HCT116 (cell line): ENCODE results near the gene L1CAM. TPM values are rescaled to one million over a fixed set of nuclear protein-coding genes. Genes with fewer than 3 reads are reported as not detected.

ENCODE experiments used
- ATAC-seq: fragments of 200-7000 bp; cut with Tn5 transposase; 2 replicates; pipeline ENCODE4 v1.9.1; 2020; ENCODE audit warnings: mild to moderate bottlenecking, moderate library complexity
- BruUV-seq: library from RNA; stranded (reverse); fragments of 400-500 nt; replicated peaks from 2 replicates; lab custom pipeline; 2021; lab: Mats Ljungman, UMichigan
- CTCF ChIA-PET: fragments of 300-600 bp; sonication (Branson Sonifier 250); formaldehyde crosslinking; loops from one replicate; lab custom pipeline; 2021; ENCODE audit warnings: antibody characterized with exemption; lab: Charles Lee
- POLR2A ChIA-PET: fragments of 300-600, 350-600 bp; sonication (Branson Sonifier 250); formaldehyde crosslinking; loops from one replicate; lab custom pipeline; 2021; ENCODE audit warnings: antibody characterized with exemption; lab: Charles Lee
- RAD21 ChIA-PET, 2 experiments: fragments of 300-600 bp; sonication (Branson Sonifier 250); formaldehyde crosslinking; loops; one replicate each; lab custom pipeline; 2023; ENCODE audit warnings: low total read pairs in 2 of 2; ENCODE audit not compliant: uncharacterized antibody in 2 of 2, unreplicated experiment in 2 of 2, low non-redundant PET in 1 of 2; lab: Charles Lee
- DNase-seq: peaks from one replicate; pipeline ENCODE4 v3.0.0-alpha.2; 2010; ENCODE audit warnings: low read depth, low spot score
- H2AFZ ChIP-seq: fragments of 200-600 bp; shearing (Covaris generic), sonication (generic); 2 replicates; pipeline ENCODE4 v1.6.1; 2017; ENCODE audit warnings: low read depth, mixed run types, mixed read lengths, antibody characterized with exemption, low read length; ENCODE audit not compliant: poor library complexity, severe bottlenecking
- H3K27ac ChIP-seq: 2 replicates; pipeline ENCODE4 v1.5.1; 2012; ENCODE audit warnings: low read depth, low read length
- H3K27me3 ChIP-seq: fragments of 200-600 bp; sonication (generic); 2 replicates; pipeline ENCODE4 v1.6.1; 2016; ENCODE audit warnings: mixed run types, low read length, mixed read lengths; ENCODE audit not compliant: insufficient read depth
- H3K36me3 ChIP-seq, 2 experiments: fragments of 200-500 bp in 1 of 2; fragments of 200-600 bp in 1 of 2; sonication (Bioruptor generic) in 1 of 2; sonication (generic) in 1 of 2; 2 replicates each; pipeline versions ENCODE4 v1.5.1 to v1.6.1; 2014 to 2016; ENCODE audit warnings: low read length in 2 of 2, inconsistent platforms in 1 of 2, mixed read lengths in 1 of 2, mixed run types in 1 of 2; ENCODE audit not compliant: insufficient read depth in 2 of 2, control insufficient read depth in 1 of 2
- H3K4me1 ChIP-seq, 2 experiments: fragments of 200-600 bp in 1 of 2; sonication (generic) in 1 of 2; 2 replicates each; pipeline versions ENCODE4 v1.5.1 to v1.6.1; 2012 to 2017; ENCODE audit warnings: low read length in 2 of 2, inconsistent platforms in 1 of 2, mild to moderate bottlenecking in 1 of 2, mixed read lengths in 1 of 2, mixed run types in 1 of 2, moderate library complexity in 1 of 2; ENCODE audit not compliant: insufficient read depth in 2 of 2, control insufficient read depth in 1 of 2
- H3K4me2 ChIP-seq: fragments of 200-600 bp; sonication (generic); 2 replicates; pipeline ENCODE4 v1.6.1; 2017; ENCODE audit warnings: mixed run types, low read length, mixed read lengths
- H3K4me3 ChIP-seq, 2 experiments: fragments of 200-600 bp in 1 of 2; sonication (generic) in 1 of 2; replicated peaks in 1 of 2; 2 replicates each; pipeline ENCODE4 v1.5.1; 2011 to 2016; ENCODE audit warnings: low read length in 2 of 2, control low read depth in 1 of 2, low read depth in 1 of 2, mild to moderate bottlenecking in 1 of 2, mixed read lengths in 1 of 2, mixed run types in 1 of 2
- H3K79me2 ChIP-seq: fragments of 200-600 bp; sonication (generic); 2 replicates; pipeline ENCODE4 v1.6.1; 2017; ENCODE audit warnings: mild to moderate bottlenecking, mixed run types, low read length, moderate library complexity, mixed read lengths; ENCODE audit not compliant: insufficient read depth
- H3K9ac ChIP-seq: fragments of 200-600 bp; sonication (generic); 2 replicates; pipeline ENCODE4 v1.6.1; 2016; ENCODE audit warnings: low read length, mixed read lengths
- H3K9me2 ChIP-seq: fragments of 200-600 bp; sonication (generic), shearing (Covaris generic); 2 replicates; pipeline ENCODE4 v1.6.1; 2017; ENCODE audit warnings: mixed run types, mild to moderate bottlenecking, moderate library complexity; ENCODE audit not compliant: insufficient read depth
- H3K9me3 ChIP-seq, 2 experiments: fragments of 200-500 bp in 1 of 2; fragments of 200-600 bp in 1 of 2; sonication (Bioruptor generic) in 1 of 2; sonication (generic) in 1 of 2; 2 replicates each; pipeline ENCODE4 v1.6.1; 2014 to 2017; ENCODE audit warnings: low read length in 2 of 2, mixed read lengths in 2 of 2, inconsistent platforms in 1 of 2, low read depth in 1 of 2, mild to moderate bottlenecking in 1 of 2, mixed run types in 1 of 2, moderate library complexity in 1 of 2; ENCODE audit not compliant: control insufficient read depth in 1 of 2, insufficient read depth in 1 of 2
- H4K20me1 ChIP-seq: fragments of 200-600 bp; sonication (generic), shearing (Covaris generic); 2 replicates; pipeline ENCODE4 v1.6.1; 2017; ENCODE audit warnings: mixed run types, mild to moderate bottlenecking, moderate library complexity; ENCODE audit not compliant: insufficient read depth
- ATF3 ChIP-seq: IDR thresholded peaks from 2 replicates; pipeline ENCODE4 v1.6.1; 2012
- CEBPB ChIP-seq: IDR thresholded peaks from 2 replicates; pipeline ENCODE4 v1.6.1; 2012; ENCODE audit warnings: low read depth
- EGR1 ChIP-seq: IDR thresholded peaks from 2 replicates; pipeline ENCODE4 v1.6.1; 2012; ENCODE audit warnings: low read depth
- EZH2phosphoT487 ChIP-seq: fragments of 200-600 bp; IDR thresholded peaks from 2 replicates; pipeline ENCODE4 v1.6.1; 2018; ENCODE audit warnings: antibody characterized with exemption, borderline replicate concordance
- JUND ChIP-seq: IDR thresholded peaks from 2 replicates; pipeline ENCODE4 v1.6.1; 2012
- REST ChIP-seq: IDR thresholded peaks from 2 replicates; pipeline ENCODE4 v1.6.1; 2012; ENCODE audit warnings: low read depth
- SIN3A ChIP-seq: IDR thresholded peaks from 2 replicates; pipeline ENCODE4 v1.6.1; 2012; ENCODE audit warnings: low read depth
- SP1 ChIP-seq: IDR thresholded peaks from 2 replicates; pipeline ENCODE4 v1.6.1; 2012; ENCODE audit warnings: low read depth
- SRF ChIP-seq: IDR thresholded peaks from 2 replicates; pipeline ENCODE4 v1.6.1; 2012; ENCODE audit warnings: low read depth
- TCF7L2 ChIP-seq: IDR thresholded peaks from 2 replicates; pipeline ENCODE4 v1.7.0; 2011; ENCODE audit warnings: borderline replicate concordance, inconsistent platforms; ENCODE audit not compliant: insufficient read depth, insufficient read length; ENCODE audit errors: extremely low read depth
- YY1 ChIP-seq: IDR thresholded peaks from 2 replicates; pipeline ENCODE4 v1.6.1; 2011; ENCODE audit warnings: low read length, low read depth, moderate library complexity, mild to moderate bottlenecking; ENCODE audit not compliant: insufficient replicate concordance; ENCODE audit errors: extremely low read depth
- ZFX ChIP-seq: fragments of 450-650 bp; IDR thresholded peaks from 2 replicates; pipeline ENCODE4 v1.6.1; 2017
- ZNF274 ChIP-seq: fragments of 200-500 bp; sonication (Bioruptor generic); IDR thresholded peaks from 2 replicates; pipeline ENCODE4 v1.6.1; 2014; ENCODE audit warnings: mild to moderate bottlenecking, low read depth, low read length, inconsistent platforms
- intact Hi-C: fragments of 100-400 bp; cut with micrococcal nuclease; formaldehyde crosslinking; loops from 2 replicates; pipeline ENCODE4 v1.10.0; 2022
- total RNA-seq: library from RNA; stranded (reverse); gene quantifications from one replicate; pipeline ENCODE4 v1.2.1, GENCODE V29; 2021; ENCODE audit not compliant: unreplicated experiment
- TF ChIP-seq, protein P1 (sequence below): IDR thresholded peaks from 2 replicates; pipeline ENCODE4 v1.6.1; 2011; ENCODE audit warnings: mild to moderate bottlenecking, low read length, moderate library complexity; ENCODE audit not compliant: insufficient replicate concordance; ENCODE audit errors: extremely low read depth
- TF ChIP-seq, protein P2 (sequence below), 3 experiments: fragments of 200-600 bp in 1 of 3; sonication (generic) in 1 of 3; IDR thresholded peaks in 2 of 3; conservative IDR thresholded peaks in 1 of 3; 2 replicates each; pipeline ENCODE4 v1.5.1; 2012 to 2017; ENCODE audit warnings: low read depth in 2 of 3, low read length in 2 of 3, antibody characterized with exemption in 1 of 3, borderline replicate concordance in 1 of 3, control low read depth in 1 of 3, mild to moderate bottlenecking in 1 of 3, mixed read lengths in 1 of 3, mixed run types in 1 of 3, moderate library complexity in 1 of 3; ENCODE audit not compliant: insufficient read depth in 1 of 3

Gene L1CAM
- total RNA-seq, 1 experiment from 2014 or later = 14.8 TPM

DNA sequence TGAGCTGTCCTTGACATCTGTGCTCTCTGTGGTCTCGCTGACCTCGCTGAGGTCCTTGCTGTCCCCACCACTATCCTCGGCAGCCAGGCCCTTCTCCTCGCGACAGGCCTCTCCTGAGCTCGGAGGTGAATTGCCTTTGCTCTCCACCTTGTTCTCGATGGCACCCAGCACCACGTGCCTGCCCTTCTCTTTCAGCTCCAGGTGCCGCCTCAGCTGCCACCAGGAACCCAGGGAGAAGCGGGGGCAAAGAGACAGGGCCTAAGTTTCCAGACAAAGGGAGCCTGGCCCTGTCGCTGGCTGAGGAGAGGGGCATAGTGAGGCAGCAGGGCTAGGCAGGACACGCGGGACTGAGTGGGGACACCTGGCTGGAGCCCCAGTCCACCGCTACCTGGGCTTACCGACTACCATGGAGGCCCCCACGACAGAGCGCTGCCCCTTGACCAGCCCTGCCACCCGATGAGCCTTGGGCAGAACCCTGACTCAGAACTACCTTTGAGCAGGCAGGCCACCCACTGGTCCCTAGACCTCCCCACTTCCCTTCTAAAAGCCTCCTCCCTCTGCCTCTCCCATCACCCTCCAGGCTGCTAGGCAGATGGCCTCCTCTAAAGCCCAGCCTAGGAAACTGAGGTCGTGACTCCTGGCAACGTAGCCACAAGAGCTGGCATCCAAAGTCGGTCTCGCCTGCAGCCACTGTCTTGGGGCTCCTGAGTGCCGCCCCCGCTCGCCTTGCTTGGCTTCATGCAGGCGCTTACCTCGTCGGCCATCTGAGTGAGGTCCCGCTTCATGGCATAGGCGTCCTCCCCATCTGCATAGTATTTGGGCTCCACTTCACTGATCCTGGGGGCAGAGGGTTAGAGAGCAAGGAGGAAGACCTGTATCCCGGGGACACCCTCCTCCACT lies 44.3 kb upstream of the L1CAM start (continued):
- no peak for TF ChIP-seq EGR1

GRCh38 chrX:153929576-153929975 lies 43.6 kb upstream of the L1CAM start:
- H3K4me1 ChIP-seq = peaks cover 22 to 42% of the 10 kb centered on the region in 2 experiments
- H3K36me3 ChIP-seq = peaks cover 0 to 5% of the 10 kb centered on the region in 2 experiments; a peak in 2 of 4 replicates
- H3K27ac ChIP-seq = peak overlapping the region; percentile 62
- H3K4me2 ChIP-seq = peak overlapping the region; percentile 56
- intact Hi-C loops = no loop called here
- RAD21 ChIA-PET = no interaction called here
- H3K9ac ChIP-seq = 0 out of 2 replicates have a peak overlapping the region, but pooled peaks have one; percentile 17
- H4K20me1 ChIP-seq = no peaks in the 10 kb centered on the region
- H3K27me3 ChIP-seq = no peaks in the 10 kb centered on the region
- no peak for ATAC-seq
- no peaks in the 10 kb centered on the region for H3K9me3 ChIP-seq
- CTCF ChIA-PET = interaction anchor here (1.4 kb wide), 1 partner anchor 17 kb away, joined by 3 read pairs; no protein-coding TSS in a partner anchor
- no peak overlapping the region for H3K4me3 ChIP-seq
- DNase-seq = no peak
- no peak overlapping the region for H2AFZ ChIP-seq
- H3K9me2 ChIP-seq = no peaks in the 10 kb centered on the region
- BruUV-seq = no TSS peak
- POLR2A ChIA-PET = interaction anchor here (2.3 kb wide), 1 partner anchor 41 kb away, joined by 10 read pairs; the partner anchor contains the start of gene HCFC1
- peaks cover 42% of the 10 kb centered on the region for H3K79me2 ChIP-seq
- no peak for TF ChIP-seq CEBPB
- no peak for TF ChIP-seq REST
- no peak for TF ChIP-seq ZNF274
- TF ChIP-seq SRF = no peak
- TF ChIP-seq, protein P1, sequence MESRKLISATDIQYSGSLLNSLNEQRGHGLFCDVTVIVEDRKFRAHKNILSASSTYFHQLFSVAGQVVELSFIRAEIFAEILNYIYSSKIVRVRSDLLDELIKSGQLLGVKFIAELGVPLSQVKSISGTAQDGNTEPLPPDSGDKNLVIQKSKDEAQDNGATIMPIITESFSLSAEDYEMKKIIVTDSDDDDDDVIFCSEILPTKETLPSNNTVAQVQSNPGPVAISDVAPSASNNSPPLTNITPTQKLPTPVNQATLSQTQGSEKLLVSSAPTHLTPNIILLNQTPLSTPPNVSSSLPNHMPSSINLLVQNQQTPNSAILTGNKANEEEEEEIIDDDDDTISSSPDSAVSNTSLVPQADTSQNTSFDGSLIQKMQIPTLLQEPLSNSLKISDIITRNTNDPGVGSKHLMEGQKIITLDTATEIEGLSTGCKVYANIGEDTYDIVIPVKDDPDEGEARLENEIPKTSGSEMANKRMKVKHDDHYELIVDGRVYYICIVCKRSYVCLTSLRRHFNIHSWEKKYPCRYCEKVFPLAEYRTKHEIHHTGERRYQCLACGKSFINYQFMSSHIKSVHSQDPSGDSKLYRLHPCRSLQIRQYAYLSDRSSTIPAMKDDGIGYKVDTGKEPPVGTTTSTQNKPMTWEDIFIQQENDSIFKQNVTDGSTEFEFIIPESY = no peak
- no peak for TF ChIP-seq SP1
- no peak for TF ChIP-seq EZH2phosphoT487
- TF ChIP-seq TCF7L2 = no peak
- TF ChIP-seq, protein P2, sequence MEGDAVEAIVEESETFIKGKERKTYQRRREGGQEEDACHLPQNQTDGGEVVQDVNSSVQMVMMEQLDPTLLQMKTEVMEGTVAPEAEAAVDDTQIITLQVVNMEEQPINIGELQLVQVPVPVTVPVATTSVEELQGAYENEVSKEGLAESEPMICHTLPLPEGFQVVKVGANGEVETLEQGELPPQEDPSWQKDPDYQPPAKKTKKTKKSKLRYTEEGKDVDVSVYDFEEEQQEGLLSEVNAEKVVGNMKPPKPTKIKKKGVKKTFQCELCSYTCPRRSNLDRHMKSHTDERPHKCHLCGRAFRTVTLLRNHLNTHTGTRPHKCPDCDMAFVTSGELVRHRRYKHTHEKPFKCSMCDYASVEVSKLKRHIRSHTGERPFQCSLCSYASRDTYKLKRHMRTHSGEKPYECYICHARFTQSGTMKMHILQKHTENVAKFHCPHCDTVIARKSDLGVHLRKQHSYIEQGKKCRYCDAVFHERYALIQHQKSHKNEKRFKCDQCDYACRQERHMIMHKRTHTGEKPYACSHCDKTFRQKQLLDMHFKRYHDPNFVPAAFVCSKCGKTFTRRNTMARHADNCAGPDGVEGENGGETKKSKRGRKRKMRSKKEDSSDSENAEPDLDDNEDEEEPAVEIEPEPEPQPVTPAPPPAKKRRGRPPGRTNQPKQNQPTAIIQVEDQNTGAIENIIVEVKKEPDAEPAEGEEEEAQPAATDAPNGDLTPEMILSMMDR (IDR thresholded peaks at IDR 0.05 in 2 of 3, conservative IDR thresholded peaks at IDR 0.05 in 1 of 3; ENCODE audit: borderline replicate concordance in 1 of 3, insufficient read depth in 1 of 3, low read depth in 2 of 3, low read length in 2 of 3) = no peak
- no peak for TF ChIP-seq YY1
- no peak for TF ChIP-seq SIN3A
- no peak for TF ChIP-seq ZFX
- TF ChIP-seq JUND = no peak
- TF ChIP-seq ATF3 = no peak
